ENCODE results near the gene KNDC1. TPM values are rescaled to one million over a fixed set of nuclear protein-coding genes. Genes with fewer than 3 reads are reported as not detected.

KNDC1 gene
- total and polyA plus RNA-seq, 2 donors (not counting 3 experiments of a cell fraction or from before 2014, with no cell fraction given), result not detected

- ChIA-PET CTCF (no interaction called here), POLR2A (no interaction called here)
- DNase-seq (ENCODE audit: low read depth, low spot score), result no peak
- Histone ChIP-seq H3K4me1 (ENCODE audit: control insufficient read depth, extremely low read depth, insufficient read depth, low read length) (no peaks in the 10 kb centered on the region), H3K4me2 (ENCODE audit: insufficient read depth, low read length) (no peak overlapping the region), H3K9me1 (replicated peaks; ENCODE audit: control insufficient read depth, extremely low read depth, insufficient read depth, low read length) (no peaks in the 10 kb centered on the region), H3K79me2 (ENCODE audit: control insufficient read depth, insufficient read depth, low read length) (no peaks in the 10 kb centered on the region), H4K20me1 (replicated peaks; ENCODE audit: control insufficient read depth, extremely low read depth, insufficient read depth, low read length) (no peaks in the 10 kb centered on the region), H3K27me3 (ENCODE audit: control insufficient read depth in 2 of 2, insufficient read depth in 2 of 2, low read length in 2 of 2) (no peaks in the 10 kb centered on the region), H2AFZ (ENCODE audit: low read depth, low read length) (no peak overlapping the region), H3K9me3 (replicated peaks; ENCODE audit: control insufficient read depth, insufficient read depth, low read length) (peaks cover under 1% of the 10 kb centered on the region), H3K36me3 (ENCODE audit: control insufficient read depth in 2 of 2, extremely low read depth in 1 of 2, insufficient read depth in 2 of 2, low read length in 2 of 2) (no peaks in the 10 kb centered on the region), H3K9ac (replicated peaks; ENCODE audit: extremely low read depth, insufficient read depth, low read length) (no peak overlapping the region), H3K27ac (ENCODE audit: insufficient read depth, low read depth, low read length) (no peak overlapping the region), H3K4me3 (replicated peaks in 1 of 3; ENCODE audit: insufficient read depth in 1 of 3, low read depth in 1 of 3, low read length in 3 of 3) (no peak overlapping the region)
- dilution Hi-C loops (cut with MboI; ENCODE audit: extremely low pct_ligation_motif_present, low sequenced_read_pairs), result no loop called here
- no peak for FAIRE-seq
- intact Hi-C loops (cut with micrococcal nuclease), result no loop called here
- TF ChIP-seq MYC (IDR thresholded peaks at IDR 0.05; ENCODE audit: low read depth, low read length), result no peak
- TF ChIP-seq EZH2 (IDR thresholded peaks at IDR 0.05; ENCODE audit: borderline replicate concordance, low read depth, low read length, severe bottlenecking), result no peak
- no peak for TF ChIP-seq GATA2 (IDR thresholded peaks at IDR 0.05; ENCODE audit: insufficient read depth, insufficient read length, low read depth, low read length)
- TF ChIP-seq, protein P1, sequence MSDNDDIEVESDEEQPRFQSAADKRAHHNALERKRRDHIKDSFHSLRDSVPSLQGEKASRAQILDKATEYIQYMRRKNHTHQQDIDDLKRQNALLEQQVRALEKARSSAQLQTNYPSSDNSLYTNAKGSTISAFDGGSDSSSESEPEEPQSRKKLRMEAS (IDR thresholded peaks at IDR 0.05; ENCODE audit: insufficient read depth, insufficient read length), result no peak
- TF ChIP-seq JUN (IDR thresholded peaks at IDR 0.05; ENCODE audit: borderline replicate concordance, insufficient read depth, insufficient read length, low read depth), result no peak
- no peak for TF ChIP-seq CTCF (IDR thresholded peaks at IDR 0.05; ENCODE audit: extremely low read depth in 1 of 2, insufficient read depth in 1 of 2, low read depth in 1 of 2, low read length in 2 of 2)
- TF ChIP-seq POLR2AphosphoS5 (IDR thresholded peaks at IDR 0.05; ENCODE audit: insufficient read depth, low read depth, low read length), result no peak
- TF ChIP-seq FOS (IDR thresholded peaks at IDR 0.05; ENCODE audit: borderline replicate concordance, insufficient read depth, low read length), result no peak
- no peak for TF ChIP-seq POLR2A (IDR thresholded peaks at IDR 0.05; ENCODE audit: low read depth, low read length)
- no TSS peak for BruUV-seq (replicated peaks)
Observed at GRCh38 chr10:133182791-133183645, 23.0 kb downstream of the KNDC1 start.
